ENCODE measurements around the gene NPC1. TPM values are rescaled to one million over a fixed set of nuclear protein-coding genes. Genes with fewer than 3 reads are reported as not detected.

The NPC1 gene
- total and polyA plus RNA-seq, 2 donors (not counting 1 experiment from before 2014, with no cell fraction given), result 36.0 to 204 TPM

DNA sequence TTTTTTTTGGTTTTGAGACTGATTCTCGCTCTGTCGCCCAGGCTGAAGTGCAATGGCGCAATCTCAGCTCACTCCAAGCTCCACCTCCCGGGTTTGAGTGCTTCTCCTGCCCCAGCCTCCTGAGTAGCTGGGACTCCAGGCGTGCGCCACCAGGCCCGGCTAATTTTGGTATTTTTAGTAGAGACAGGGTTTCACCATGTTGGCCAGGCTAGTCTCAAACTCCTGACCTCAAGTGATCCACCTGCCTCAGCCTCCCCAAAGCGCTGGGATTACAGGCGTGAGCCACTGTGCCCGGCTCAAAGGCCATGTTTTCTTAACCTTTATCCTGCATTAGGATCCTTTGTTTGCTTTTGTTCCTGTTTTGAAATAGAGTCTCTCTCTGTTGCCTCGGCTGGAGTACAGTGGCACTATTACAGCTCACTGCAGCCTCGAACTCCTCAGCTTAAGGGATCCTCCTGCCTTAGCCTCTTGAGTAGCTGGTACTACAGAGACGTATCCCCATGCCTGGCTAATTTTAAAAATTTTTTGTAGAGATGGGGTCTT is 41.0 kb downstream of the NPC1 start:
- H3K36me3 ChIP-seq (ENCODE audit: control insufficient read depth, insufficient read depth, low read length), result peaks cover 6% of the 10 kb centered on the region
- DNase-seq (ENCODE audit: low read depth in 2 of 2), result no peak
- no peaks in the 10 kb centered on the region for H3K4me1 ChIP-seq (ENCODE audit: control insufficient read depth, extremely low read depth, insufficient read depth, low read length)
- H4K20me1 ChIP-seq (ENCODE audit: control insufficient read depth, extremely low read depth, insufficient read depth, low read length), result no peaks in the 10 kb centered on the region
- H3K27me3 ChIP-seq (ENCODE audit: control insufficient read depth, insufficient read depth, low read length), result no peaks in the 10 kb centered on the region
- no peaks in the 10 kb centered on the region for H3K79me2 ChIP-seq (ENCODE audit: control insufficient read depth, insufficient read depth, low read length)
- no peak overlapping the region for H3K27ac ChIP-seq (ENCODE audit: insufficient read depth, low read length)
- H3K4me3 ChIP-seq (replicated peaks in 1 of 4; ENCODE audit: control extremely low read depth in 1 of 4, insufficient read depth in 1 of 4, low read depth in 3 of 4, low read length in 4 of 4), result no peak overlapping the region
- TF ChIP-seq, protein P1, sequence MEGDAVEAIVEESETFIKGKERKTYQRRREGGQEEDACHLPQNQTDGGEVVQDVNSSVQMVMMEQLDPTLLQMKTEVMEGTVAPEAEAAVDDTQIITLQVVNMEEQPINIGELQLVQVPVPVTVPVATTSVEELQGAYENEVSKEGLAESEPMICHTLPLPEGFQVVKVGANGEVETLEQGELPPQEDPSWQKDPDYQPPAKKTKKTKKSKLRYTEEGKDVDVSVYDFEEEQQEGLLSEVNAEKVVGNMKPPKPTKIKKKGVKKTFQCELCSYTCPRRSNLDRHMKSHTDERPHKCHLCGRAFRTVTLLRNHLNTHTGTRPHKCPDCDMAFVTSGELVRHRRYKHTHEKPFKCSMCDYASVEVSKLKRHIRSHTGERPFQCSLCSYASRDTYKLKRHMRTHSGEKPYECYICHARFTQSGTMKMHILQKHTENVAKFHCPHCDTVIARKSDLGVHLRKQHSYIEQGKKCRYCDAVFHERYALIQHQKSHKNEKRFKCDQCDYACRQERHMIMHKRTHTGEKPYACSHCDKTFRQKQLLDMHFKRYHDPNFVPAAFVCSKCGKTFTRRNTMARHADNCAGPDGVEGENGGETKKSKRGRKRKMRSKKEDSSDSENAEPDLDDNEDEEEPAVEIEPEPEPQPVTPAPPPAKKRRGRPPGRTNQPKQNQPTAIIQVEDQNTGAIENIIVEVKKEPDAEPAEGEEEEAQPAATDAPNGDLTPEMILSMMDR (conservative IDR thresholded peaks at IDR 0.05 in 1 of 2, IDR thresholded peaks at IDR 0.05 in 1 of 2; ENCODE audit: low read depth in 1 of 2, low read length in 2 of 2), result no peak
- no peak for TF ChIP-seq EZH2 (IDR thresholded peaks at IDR 0.05; ENCODE audit: low read length, missing control alignments)
- no peak overlapping the region for H2AFZ ChIP-seq (ENCODE audit: low read length)
- H3K9ac ChIP-seq (ENCODE audit: insufficient read depth, low read length), result no peak overlapping the region
- H3K9me3 ChIP-seq (ENCODE audit: control insufficient read depth, insufficient read depth, low read depth, low read length), result no peaks in the 10 kb centered on the region
- H3K4me2 ChIP-seq (ENCODE audit: extremely low read depth, insufficient read depth, low read length), result no peak overlapping the region

DNA sequence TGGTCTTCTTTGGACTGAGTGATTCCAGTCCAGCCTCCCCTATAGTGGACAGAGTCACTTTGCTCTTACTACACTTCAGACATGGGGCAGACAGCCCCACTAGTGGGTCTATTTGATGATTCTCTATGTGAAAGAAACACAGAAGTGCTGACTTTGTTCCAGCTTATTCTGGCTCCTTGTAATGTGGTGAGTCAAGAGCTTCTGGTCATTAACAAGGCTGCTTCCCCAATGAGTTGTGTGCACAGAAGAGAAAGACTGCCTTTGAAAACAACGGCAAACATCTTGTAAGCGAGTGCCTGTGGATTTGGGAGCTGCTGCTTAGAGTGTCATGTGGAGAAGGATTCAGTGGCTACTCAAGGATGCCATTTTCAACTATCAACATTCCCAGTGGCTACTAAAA is 43.8 kb downstream of the NPC1 start:
- Histone ChIP-seq H2AFZ (ENCODE audit: low read length) (no peak overlapping the region), H3K4me2 (ENCODE audit: extremely low read depth, insufficient read depth, low read length) (no peak overlapping the region), H3K4me3 (replicated peaks in 1 of 4; ENCODE audit: control extremely low read depth in 1 of 4, insufficient read depth in 1 of 4, low read depth in 3 of 4, low read length in 4 of 4) (no peak overlapping the region), H4K20me1 (ENCODE audit: control insufficient read depth, extremely low read depth, insufficient read depth, low read length) (no peaks in the 10 kb centered on the region), H3K27me3 (ENCODE audit: control insufficient read depth, insufficient read depth, low read length) (no peaks in the 10 kb centered on the region), H3K4me1 (ENCODE audit: control insufficient read depth, extremely low read depth, insufficient read depth, low read length) (no peaks in the 10 kb centered on the region), H3K9ac (ENCODE audit: insufficient read depth, low read length) (no peak overlapping the region), H3K9me3 (ENCODE audit: control insufficient read depth, insufficient read depth, low read depth, low read length) (no peaks in the 10 kb centered on the region), H3K79me2 (ENCODE audit: control insufficient read depth, insufficient read depth, low read length) (no peaks in the 10 kb centered on the region), H3K36me3 (ENCODE audit: control insufficient read depth, insufficient read depth, low read length) (peaks cover 7% of the 10 kb centered on the region), H3K27ac (ENCODE audit: insufficient read depth, low read length) (no peak overlapping the region)
- TF ChIP-seq, protein P1 (conservative IDR thresholded peaks at IDR 0.05 in 1 of 2, IDR thresholded peaks at IDR 0.05 in 1 of 2; ENCODE audit: low read depth in 1 of 2, low read length in 2 of 2), result no peak
- no peak for TF ChIP-seq EZH2 (IDR thresholded peaks at IDR 0.05; ENCODE audit: low read length, missing control alignments)
- peak in 1 of 2 donors; percentile 74 for DNase-seq (ENCODE audit: low read depth in 2 of 2)

DNA sequence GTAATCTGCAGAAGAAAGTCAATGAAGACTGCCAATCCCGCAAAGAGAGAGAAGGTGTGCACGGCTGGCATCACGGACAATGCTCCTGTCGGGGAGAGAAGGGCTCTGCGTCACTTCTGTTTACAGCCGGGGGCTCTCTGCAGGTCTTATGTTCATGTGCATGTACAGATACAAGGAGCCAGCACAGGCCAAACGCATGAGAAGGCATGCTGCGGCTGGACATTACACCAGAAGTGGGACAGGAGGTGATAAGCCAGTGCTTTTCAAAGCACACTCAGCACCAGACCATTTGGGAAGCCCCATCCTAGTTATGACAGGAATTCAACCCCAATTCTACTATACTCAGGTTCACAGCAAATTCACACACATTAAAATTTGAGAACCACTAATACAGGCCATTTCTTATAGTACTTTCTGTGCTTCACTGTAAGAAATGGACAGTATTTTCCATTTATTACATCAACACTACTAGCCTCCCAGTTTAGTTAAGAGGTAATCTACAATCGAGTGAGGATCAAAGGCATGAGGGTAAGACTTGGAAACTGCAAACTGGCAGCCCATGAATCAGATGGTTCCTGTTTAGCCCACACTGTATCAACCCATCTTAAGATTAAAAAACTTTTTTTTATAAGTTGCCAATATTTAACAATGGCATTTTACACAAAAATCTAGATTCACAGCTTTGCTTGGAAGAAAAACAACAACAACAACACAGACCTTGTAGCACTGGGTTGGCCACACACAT is 44.8 kb downstream of the NPC1 start:
- no peaks in the 10 kb centered on the region for H3K79me2 ChIP-seq (ENCODE audit: control insufficient read depth, insufficient read depth, low read length)
- no peaks in the 10 kb centered on the region for H3K4me1 ChIP-seq (ENCODE audit: control insufficient read depth, extremely low read depth, insufficient read depth, low read length)
- DNase-seq (ENCODE audit: low read depth in 2 of 2), result peak in 1 of 2 donors; percentile 13
- no peaks in the 10 kb centered on the region for H4K20me1 ChIP-seq (ENCODE audit: control insufficient read depth, extremely low read depth, insufficient read depth, low read length)
- H3K27me3 ChIP-seq (ENCODE audit: control insufficient read depth, insufficient read depth, low read length), result no peaks in the 10 kb centered on the region
- H3K36me3 ChIP-seq (ENCODE audit: control insufficient read depth, insufficient read depth, low read length), result peaks cover 8% of the 10 kb centered on the region
- no peak overlapping the region for H3K9ac ChIP-seq (ENCODE audit: insufficient read depth, low read length)
- H3K4me2 ChIP-seq (ENCODE audit: extremely low read depth, insufficient read depth, low read length), result no peak overlapping the region
- H3K27ac ChIP-seq (ENCODE audit: insufficient read depth, low read length), result no peak overlapping the region
- no peak for TF ChIP-seq EZH2 (IDR thresholded peaks at IDR 0.05; ENCODE audit: low read length, missing control alignments)
- TF ChIP-seq, protein P1 (conservative IDR thresholded peaks at IDR 0.05 in 1 of 2, IDR thresholded peaks at IDR 0.05 in 1 of 2; ENCODE audit: low read depth in 1 of 2, low read length in 2 of 2), result no peak
- H3K4me3 ChIP-seq (replicated peaks in 1 of 4; ENCODE audit: control extremely low read depth in 1 of 4, insufficient read depth in 1 of 4, low read depth in 3 of 4, low read length in 4 of 4), result no peak overlapping the region
- no peaks in the 10 kb centered on the region for H3K9me3 ChIP-seq (ENCODE audit: control insufficient read depth, insufficient read depth, low read depth, low read length)
- H2AFZ ChIP-seq (ENCODE audit: low read length), result no peak overlapping the region

All from fibroblast of lung (primary cell).